Upper lobe of right lung (tissue), 1 donor: ENCODE data around the gene GPR137B. TPM values are rescaled to one million over a fixed set of nuclear protein-coding genes. Genes with fewer than 3 reads are reported as not detected.

ENCODE experiments used
- ATAC-seq: fragments of 200-7000 bp; cut with Tn5 transposase; one replicate; pipeline ENCODE4 v1.9.1; 2020; ENCODE audit warnings: mild to moderate bottlenecking, moderate library complexity
- DNase-seq: peaks from one replicate; pipeline ENCODE4 v3.0.0-alpha.2; 2020
- H3K27ac ChIP-seq: fragments of 200-600 bp; one replicate; pipeline ENCODE4 v1.8.0; 2022
- H3K27me3 ChIP-seq: fragments of 200-600 bp; one replicate; pipeline ENCODE4 v1.8.0; 2022; ENCODE audit warnings: mild to moderate bottlenecking
- H3K36me3 ChIP-seq: fragments of 200-600 bp; one replicate; pipeline ENCODE4 v1.8.0; 2022
- H3K4me1 ChIP-seq: fragments of 200-600 bp; one replicate; pipeline ENCODE4 v1.8.0; 2022
- H3K4me3 ChIP-seq: fragments of 200-600 bp; one replicate; pipeline ENCODE4 v1.8.0; 2022; ENCODE audit warnings: mild to moderate bottlenecking
- H3K9me3 ChIP-seq: fragments of 200-600 bp; one replicate; pipeline ENCODE4 v1.8.0; 2022
- intact Hi-C: fragments of 100-400 bp; cut with DNase I; formaldehyde crosslinking; loops from one replicate; pipeline ENCODE4 v1.11.0; 2022
- total RNA-seq: library from RNA; stranded (reverse); fragmentation: NEBNext Ultra II Directional; extraction: Animal tissue kit (Norgen Biotek cat#: 25700); gene quantifications from one replicate; pipeline ENCODE4 v1.2.1, GENCODE V29; 2021
- TF ChIP-seq, protein P1 (sequence below): fragments of 200-600 bp; IDR thresholded peaks from one replicate; pipeline ENCODE4 v1.8.0; 2022; ENCODE audit warnings: antibody characterized with exemption
- donor health status: DM: no; HTN: yes; CAD: no; lungs with severe emphysema.

The GPR137B gene
- total RNA-seq, 1 donor from 2014 or later: 26.5 TPM

DNA sequence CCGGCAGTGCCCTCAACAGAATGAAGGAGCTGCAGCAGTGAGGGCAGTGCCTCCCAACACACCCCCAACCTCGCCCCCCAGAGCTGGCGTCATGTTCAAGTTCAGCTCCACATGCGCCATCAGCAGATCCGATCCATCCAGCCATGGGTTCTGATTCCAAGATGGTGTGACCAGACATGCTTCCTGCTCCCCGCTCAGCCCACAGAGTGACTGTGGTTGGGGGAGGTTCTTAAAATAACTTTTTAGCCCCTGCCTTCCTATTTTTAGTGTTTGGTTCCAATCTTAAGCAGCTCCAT lies 30.1 kb upstream of the GPR137B start:
- Histone ChIP-seq H3K27me3 (no peaks in the 10 kb centered on the region), H3K27ac (no peak overlapping the region), H3K4me3 (no peak overlapping the region), H3K36me3 (no peaks in the 10 kb centered on the region), H3K4me1 (no peaks in the 10 kb centered on the region), H3K9me3 (no peaks in the 10 kb centered on the region)
- ATAC-seq (no peak), DNase-seq (no peak)
- intact Hi-C loops: no loop called here
- TF ChIP-seq, protein P1, sequence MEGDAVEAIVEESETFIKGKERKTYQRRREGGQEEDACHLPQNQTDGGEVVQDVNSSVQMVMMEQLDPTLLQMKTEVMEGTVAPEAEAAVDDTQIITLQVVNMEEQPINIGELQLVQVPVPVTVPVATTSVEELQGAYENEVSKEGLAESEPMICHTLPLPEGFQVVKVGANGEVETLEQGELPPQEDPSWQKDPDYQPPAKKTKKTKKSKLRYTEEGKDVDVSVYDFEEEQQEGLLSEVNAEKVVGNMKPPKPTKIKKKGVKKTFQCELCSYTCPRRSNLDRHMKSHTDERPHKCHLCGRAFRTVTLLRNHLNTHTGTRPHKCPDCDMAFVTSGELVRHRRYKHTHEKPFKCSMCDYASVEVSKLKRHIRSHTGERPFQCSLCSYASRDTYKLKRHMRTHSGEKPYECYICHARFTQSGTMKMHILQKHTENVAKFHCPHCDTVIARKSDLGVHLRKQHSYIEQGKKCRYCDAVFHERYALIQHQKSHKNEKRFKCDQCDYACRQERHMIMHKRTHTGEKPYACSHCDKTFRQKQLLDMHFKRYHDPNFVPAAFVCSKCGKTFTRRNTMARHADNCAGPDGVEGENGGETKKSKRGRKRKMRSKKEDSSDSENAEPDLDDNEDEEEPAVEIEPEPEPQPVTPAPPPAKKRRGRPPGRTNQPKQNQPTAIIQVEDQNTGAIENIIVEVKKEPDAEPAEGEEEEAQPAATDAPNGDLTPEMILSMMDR: no peak

DNA sequence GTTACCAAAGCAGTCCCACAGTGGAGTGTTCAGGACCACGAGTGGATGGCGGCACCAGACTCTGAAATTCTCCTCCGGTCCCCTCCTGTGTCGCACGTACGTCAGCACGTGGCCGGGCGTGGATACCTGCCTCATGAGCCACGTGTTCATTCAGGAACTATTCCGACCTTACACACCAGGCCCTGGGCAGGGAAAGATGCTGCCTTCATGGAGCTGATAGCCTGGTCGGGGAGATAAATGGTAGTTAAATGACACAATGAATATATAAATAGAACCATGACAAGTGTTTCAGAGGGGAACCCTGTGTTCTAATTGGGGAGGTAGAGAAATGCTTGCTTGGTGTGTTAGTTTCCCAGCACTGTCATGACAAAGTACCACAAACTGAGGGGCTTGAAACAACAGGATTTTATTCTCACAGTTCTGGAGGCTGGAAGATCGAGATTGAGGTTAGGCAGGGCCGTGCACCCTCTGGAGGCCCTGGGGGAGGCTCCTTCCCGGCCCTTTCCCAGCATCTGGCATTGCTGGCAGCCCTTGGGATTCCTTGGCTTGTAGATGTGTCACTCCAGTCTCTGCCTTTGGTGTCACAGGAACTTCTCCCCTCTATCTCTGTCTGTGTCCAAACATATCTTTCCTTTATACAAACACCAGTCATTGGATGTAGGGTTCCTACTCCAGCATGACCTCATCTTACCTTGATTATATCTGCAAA lies 28.9 kb upstream of the GPR137B start:
- no peak for DNase-seq
- ATAC-seq: no peak
- TF ChIP-seq, protein P1: no peak
- intact Hi-C loops: no loop called here
- Histone ChIP-seq H3K36me3 (no peaks in the 10 kb centered on the region), H3K27ac (no peak overlapping the region), H3K4me3 (no peak overlapping the region), H3K27me3 (no peaks in the 10 kb centered on the region), H3K4me1 (no peaks in the 10 kb centered on the region), H3K9me3 (no peaks in the 10 kb centered on the region)

DNA sequence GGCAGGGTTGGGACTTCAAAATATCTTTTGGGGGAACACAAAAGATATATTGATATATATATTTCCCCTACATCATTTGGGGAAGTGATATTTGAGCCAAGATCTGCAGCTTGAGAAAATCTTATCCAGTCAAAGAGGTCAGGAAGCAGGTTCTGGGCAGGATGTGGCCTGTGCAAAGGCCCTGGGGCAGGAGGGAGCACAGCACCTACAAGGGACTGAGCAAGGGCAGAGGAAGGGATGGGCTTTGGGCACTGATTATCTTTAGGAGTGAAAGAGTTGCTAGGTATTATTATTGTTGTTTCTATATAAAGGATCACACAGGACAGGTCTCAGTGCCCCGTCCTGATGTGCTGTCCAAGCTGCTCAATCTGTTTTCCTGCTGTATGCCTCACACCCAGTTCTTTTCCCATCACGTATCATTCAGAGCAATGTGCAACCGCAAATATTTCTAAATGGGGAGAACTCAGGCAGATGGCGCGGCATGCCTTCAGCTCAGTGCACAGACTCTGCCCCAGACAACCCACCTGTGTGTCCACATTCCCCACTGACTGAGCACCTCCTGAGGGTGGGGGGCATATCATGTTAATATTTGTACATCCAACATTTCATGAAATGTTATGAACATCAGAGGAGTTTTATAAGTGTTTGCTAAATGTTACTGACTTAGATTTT lies 28.1 kb upstream of the GPR137B start:
- intact Hi-C loops: no loop called here
- H3K9me3 ChIP-seq: no peaks in the 10 kb centered on the region
- no peak overlapping the region for H3K27ac ChIP-seq
- DNase-seq: no peak
- H3K4me1 ChIP-seq: no peaks in the 10 kb centered on the region
- TF ChIP-seq, protein P1: no peak
- H3K36me3 ChIP-seq: no peaks in the 10 kb centered on the region
- no peaks in the 10 kb centered on the region for H3K27me3 ChIP-seq
- H3K4me3 ChIP-seq: no peak overlapping the region
- ATAC-seq: no peak

DNA sequence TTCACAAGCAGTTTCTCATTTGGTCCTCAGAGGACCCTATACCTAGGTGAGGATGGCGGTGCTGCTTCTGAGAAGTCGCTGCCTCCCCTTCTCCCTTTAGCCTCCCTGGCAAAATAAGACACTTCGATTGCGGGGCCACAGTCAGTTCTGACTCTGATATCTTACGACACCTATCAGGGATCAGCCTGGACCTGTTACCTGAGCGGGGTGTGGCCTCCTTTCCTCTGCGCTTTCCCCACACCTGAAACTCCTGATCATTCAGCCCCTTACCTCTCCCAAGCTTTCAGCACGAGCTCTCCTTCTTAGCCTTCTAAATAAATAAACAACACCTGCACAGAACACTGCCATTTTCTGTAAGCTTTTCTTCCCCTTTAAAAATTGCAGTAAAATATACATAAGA lies 24.6 kb upstream of the GPR137B start:
- ATAC-seq: no peak
- Histone ChIP-seq H3K4me3 (no peak overlapping the region), H3K4me1 (no peaks in the 10 kb centered on the region), H3K27ac (no peak overlapping the region), H3K36me3 (no peaks in the 10 kb centered on the region), H3K9me3 (no peaks in the 10 kb centered on the region), H3K27me3 (no peaks in the 10 kb centered on the region)
- intact Hi-C loops: no loop called here
- TF ChIP-seq, protein P1: no peak
- no peak for DNase-seq

DNA sequence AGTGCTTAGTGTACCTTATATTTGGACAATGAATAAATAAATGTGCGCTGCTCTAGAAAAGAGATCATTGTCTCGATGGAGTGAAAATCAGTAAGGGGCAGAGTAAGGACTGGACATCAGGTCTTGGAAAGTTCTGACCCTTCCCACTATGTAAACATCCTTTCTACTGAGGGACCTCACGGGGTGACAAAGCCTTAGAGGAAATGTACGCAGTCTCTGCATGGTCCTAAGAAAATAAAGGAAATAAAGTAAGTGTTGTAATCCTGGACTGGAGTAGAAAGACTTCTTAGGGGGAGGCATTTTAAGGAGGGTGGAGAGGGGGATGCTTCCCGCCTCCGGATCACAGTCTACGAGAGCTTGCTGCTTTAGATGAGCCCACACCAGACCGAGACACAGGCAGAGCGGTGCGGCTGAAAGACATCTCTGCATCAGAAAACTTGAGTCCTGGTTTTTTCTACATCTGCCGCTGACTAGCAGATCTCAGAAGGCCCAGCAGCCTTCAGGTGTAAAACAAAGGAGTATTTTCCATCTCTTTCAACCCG lies 22.3 kb upstream of the GPR137B start:
- intact Hi-C loops: no loop called here
- Histone ChIP-seq H3K27ac (no peak overlapping the region), H3K27me3 (no peaks in the 10 kb centered on the region), H3K4me3 (no peak overlapping the region), H3K36me3 (no peaks in the 10 kb centered on the region), H3K4me1 (no peaks in the 10 kb centered on the region), H3K9me3 (no peaks in the 10 kb centered on the region)
- no peak for DNase-seq
- TF ChIP-seq, protein P1: no peak
- peak; percentile 16 for ATAC-seq
